Activated T-helper 1 cell treated with Interleukin-2 at 50 U/mL for 16 hours (primary cell): ENCODE measurements around the gene ZPBP2.
"Not testable (repeated sequence)": the region's sequence is repeated elsewhere in the genome, so short reads cannot be mapped to it uniquely, and the experiment has no call there.

Experiments used
- DNase-seq: peaks from one replicate; pipeline ENCODE4 v3.0.0-alpha.2; 2020; ENCODE audit warnings: low read depth

Gene ZPBP2

GRCh38 chr17:39855911-39856649, 11.9 kb upstream of the ZPBP2 start:
- not testable (repeated sequence) for DNase-seq

- DNase-seq = no peak
Measured at GRCh38 chr17:39861235-39861634, 6.8 kb upstream of the ZPBP2 start.

GRCh38 chr17:39863244-39863917, 4.6 kb upstream of the ZPBP2 start:
- no peak for DNase-seq

DNA sequence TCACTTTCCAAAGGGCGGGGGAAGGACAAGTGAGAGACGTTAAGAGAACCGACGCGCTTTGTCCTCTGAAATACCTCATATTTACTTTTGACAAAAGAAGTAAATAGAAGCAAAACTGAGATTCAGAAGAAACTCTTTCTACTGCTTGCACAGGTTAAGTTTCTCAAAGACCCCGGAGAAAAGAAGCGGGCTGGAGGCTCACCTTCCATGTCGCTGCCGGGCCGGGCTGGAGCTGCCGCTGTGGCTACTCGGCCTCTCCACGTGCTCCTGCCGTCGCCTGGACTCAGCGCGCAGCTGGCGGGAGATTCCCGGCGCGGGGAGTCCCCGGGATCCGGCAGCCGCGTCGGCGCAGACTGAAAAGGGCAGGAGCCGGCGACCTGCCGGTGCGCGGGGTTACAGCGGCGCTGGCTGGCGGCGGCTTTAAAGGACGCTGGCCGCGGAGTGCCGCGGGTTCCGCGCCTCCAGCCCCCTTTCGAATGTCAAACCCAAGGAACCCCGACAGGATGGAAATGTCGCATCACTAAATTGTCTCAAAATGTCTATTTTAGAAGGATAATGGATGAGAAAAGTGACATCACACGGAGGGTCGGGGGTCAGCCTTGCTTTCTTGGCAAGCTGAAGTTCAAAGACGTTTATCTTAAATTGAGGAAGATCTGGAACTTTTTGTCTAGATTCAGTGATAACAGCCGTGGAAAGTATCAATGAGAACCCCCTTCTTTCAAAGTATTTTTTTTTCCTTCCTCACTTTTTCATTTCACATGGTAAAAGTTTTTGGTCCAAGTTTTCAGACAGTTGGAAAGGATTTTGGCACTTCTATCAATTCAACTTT, 3.9 kb upstream of the ZPBP2 start, which contains the start of gene IKZF3:
Gene IKZF3 (minus strand): TSS at position 395 of the 829 bp plus-strand sequence. CDS start 186 bp downstream, at position 209.
- peak; percentile 67 for DNase-seq

GRCh38 chr17:39866013-39866730, 1.8 kb upstream of the ZPBP2 start:
- no peak for DNase-seq

- peak; percentile 9 for DNase-seq
Measured at GRCh38 chr17:39867084-39867879, 720 bp upstream of the ZPBP2 start.

DNA sequence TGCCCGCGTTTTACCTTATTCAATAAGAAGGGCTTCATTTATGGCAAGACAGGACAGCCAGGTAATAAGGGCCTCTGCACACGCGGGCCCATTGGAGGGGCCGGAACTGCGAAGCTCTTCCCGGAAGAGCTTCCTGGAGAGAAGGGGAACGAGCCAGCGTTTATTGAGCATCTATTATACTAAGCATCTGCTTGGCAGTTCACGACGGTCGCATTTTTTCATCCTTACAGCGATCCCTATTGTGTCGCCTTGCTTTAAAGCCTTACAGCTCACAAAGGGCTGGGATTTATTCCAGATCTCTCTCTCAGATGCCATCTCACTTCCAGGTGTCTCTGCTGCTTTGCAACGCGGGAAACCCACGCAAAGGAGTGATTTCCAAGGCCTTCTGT, 546 bp downstream of the ZPBP2 start:
- DNase-seq = no peak

DNA sequence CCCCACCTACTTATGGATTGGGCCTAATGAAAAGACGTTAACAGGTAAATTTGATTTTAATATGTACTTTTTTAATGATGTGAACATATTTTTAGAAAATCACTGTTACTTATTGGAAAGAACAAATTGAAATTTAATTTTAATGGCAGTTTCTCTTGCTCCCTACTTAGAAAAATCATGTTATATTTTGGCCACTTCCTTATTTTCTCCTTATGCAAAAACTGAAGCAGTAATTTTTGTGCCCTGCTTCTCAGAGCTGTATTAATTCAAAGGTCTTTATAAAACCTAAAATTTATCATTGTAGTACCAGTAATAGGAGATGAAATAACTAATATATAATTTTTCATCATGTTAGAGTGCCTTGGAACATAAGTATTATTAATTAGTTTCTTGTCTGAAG, 2.8 kb downstream of the ZPBP2 start:
- no peak for DNase-seq

DNA sequence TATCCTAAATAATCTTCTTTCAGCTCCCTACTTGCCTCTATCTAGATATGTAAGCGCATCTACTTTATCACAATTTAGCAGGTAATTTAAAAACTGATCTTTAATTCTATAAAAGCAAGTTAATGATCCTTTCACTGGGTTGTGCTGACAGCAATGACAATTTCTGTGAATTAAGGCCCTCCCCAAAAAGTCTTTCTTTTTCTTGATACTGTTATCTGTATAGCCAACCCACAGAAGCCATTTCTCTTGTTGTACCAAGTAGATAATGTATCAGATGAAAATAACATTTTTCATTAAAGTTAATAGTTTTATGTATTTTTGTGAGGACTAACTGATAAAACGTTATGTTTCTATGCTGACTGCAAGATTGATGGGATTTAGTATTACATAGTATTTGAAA, 3.8 kb downstream of the ZPBP2 start:
- DNase-seq = no peak

GRCh38 chr17:39872751-39873150, 4.7 kb downstream of the ZPBP2 start:
- no peak for DNase-seq

- DNase-seq = not testable (repeated sequence)
Measured at GRCh38 chr17:39886102-39886501, 18.1 kb downstream of the ZPBP2 start.

- no peak for DNase-seq
Measured at GRCh38 chr17:39887078-39887477, 19.1 kb downstream of the ZPBP2 start.

- no peak for DNase-seq
Measured at GRCh38 chr17:39889200-39889599, 21.2 kb downstream of the ZPBP2 start.

DNA sequence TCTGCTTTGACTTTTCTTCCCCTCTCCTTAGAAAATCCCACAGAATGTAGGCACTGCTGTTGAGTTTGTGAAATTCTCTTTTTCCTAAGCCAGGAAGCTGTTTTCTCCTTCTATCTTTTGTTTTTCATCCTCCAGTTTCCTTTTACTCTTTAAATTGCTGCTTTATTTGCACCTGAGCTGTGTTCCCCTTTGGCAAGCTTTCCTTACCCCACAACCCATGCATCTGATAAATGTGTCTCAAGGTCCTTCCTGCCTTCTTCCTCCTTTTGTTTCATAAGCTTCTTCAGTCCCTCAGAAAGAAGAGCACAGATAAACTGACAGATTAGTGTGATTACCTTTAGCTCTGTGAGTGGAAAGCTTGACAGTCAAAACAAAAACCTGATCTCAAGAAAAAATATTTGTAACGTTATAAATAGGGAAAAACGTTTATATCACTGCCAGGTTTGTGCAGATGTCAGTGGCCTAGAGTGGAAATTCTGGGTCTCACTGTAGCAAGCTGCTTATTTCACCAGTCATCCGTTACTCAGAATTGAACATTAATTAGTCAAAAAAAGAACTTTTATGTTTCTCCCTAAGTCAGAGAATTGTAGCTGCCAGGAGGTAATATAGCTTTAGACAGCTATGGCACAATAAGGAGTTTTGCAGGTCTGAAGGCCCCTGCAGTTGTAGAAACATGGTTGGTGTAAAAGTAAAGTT, 26.8 kb downstream of the ZPBP2 start:
- DNase-seq = no peak

- DNase-seq = no peak
Measured at GRCh38 chr17:39898088-39898487, 30.1 kb downstream of the ZPBP2 start.

DNA sequence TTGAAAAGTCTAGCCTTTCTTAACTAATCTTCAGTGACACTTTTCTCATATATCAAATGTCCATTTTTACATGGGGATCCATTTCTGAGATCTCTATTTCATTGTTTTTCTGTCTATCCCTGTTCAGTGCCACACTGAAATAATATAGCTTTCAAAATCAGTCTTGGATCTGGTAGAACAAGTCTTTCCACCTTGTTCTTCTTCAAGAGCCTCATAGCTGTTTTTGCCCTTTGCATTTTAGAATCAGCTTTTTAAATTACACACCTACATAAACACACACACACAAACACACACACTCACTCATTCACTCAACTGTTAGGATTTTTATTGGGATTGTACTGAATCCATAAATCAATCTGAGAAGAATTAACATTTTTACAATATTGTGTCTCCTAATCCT, 31.2 kb downstream of the ZPBP2 start:
- no peak for DNase-seq

DNA sequence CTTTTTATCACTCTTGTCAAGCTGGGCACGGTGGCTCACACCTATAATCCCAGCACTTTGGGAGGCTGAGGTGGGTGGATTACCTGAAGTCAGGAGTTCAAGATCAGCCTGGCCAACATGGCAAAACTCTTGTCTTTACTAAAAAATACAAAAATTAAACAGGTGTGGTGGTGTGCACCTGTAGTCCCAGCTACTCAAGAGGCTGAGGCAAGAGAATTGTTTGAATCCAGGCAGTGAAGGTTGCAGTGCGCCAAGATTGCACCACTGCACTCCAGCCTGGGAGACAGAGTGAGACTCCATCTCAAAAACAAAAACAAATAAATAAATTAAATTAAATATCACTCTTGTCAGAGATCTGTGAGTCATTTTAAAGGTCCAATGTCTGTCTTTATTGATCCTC, 34.0 kb downstream of the ZPBP2 start:
- not testable (repeated sequence) for DNase-seq

GRCh38 chr17:39903158-39903884, 35.3 kb downstream of the ZPBP2 start:
- DNase-seq = no peak

DNA sequence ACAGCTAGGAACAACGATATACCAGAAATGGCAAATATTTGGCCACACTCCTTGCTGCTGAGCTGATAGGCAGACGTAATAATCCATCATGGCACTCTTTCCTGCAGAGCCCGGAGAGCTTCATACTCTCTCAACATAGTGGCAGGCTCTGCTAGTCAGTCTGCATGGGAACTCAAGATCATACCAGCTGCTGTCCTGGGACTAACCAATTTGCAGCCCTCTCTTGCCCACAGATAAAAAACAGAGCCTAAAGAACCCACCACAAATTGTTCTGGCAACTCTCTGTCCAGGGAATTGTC, 36.9 kb downstream of the ZPBP2 start:
- no peak for DNase-seq

DNA sequence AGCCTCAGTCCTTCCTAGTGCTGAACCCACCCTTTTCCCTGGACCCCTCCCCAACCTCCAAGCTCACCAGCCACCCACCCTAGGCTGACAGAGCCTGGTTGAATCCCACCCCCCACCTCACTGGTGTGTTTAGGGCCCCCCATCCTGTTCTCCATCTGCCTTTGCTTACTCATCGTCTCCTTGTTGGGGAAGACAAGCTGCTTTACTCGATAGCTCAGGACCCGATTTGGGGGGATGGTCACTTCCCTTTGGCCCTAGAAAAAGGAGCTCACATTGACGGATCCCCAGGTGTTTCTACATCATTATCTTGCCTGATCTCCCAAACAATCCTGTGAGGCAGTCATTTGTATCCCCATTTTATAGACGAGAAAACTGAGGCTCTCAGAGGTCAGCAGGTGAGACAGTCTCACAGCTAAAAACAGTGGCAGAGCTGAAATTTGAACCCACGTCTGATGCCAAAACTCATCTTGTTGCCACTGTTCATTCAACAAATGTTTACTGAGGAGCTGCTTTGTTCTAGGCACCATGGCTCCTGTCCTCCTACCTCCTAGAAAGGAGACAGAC, 40.9 kb downstream of the ZPBP2 start:
- DNase-seq = no peak
